SH-SY5Y (cell line): Measurements from ENCODE around the gene KCNIP4.

Experiments used
- GATA2 ChIP-seq: IDR thresholded peaks from 2 replicates; pipeline ENCODE4 v1.6.1; 2011; ENCODE audit warnings: mild to moderate bottlenecking, low read depth, low read length
- GATA3 ChIP-seq: IDR thresholded peaks from 2 replicates; pipeline ENCODE4 v1.6.1; 2011; ENCODE audit warnings: low read depth, mild to moderate bottlenecking, low read length, moderate library complexity

- TF ChIP-seq GATA2, result no peak
- no peak for TF ChIP-seq GATA3
These were observed 118.3 kb downstream of the KCNIP4 start for GRCh38 chr4:21830272-21830671.
